ENCODE measurements around the gene FCHO1.
"Not testable (repeated sequence)": the region's sequence is repeated elsewhere in the genome, so short reads cannot be mapped to it uniquely, and the experiment has no call there.

Gene FCHO1

GRCh38 chr19:17795495-17795856 lies 44.2 kb downstream of the FCHO1 start:
- no peak for DNase-seq (ENCODE audit: low read depth in 2 of 2)

GRCh38 chr19:17796013-17796837 lies 44.9 kb downstream of the FCHO1 start:
- DNase-seq (ENCODE audit: low read depth in 2 of 2), result no peak

- no peak for DNase-seq (ENCODE audit: low read depth in 2 of 2)
Observed at GRCh38 chr19:17796838-17797423, 45.7 kb downstream of the FCHO1 start.

DNA sequence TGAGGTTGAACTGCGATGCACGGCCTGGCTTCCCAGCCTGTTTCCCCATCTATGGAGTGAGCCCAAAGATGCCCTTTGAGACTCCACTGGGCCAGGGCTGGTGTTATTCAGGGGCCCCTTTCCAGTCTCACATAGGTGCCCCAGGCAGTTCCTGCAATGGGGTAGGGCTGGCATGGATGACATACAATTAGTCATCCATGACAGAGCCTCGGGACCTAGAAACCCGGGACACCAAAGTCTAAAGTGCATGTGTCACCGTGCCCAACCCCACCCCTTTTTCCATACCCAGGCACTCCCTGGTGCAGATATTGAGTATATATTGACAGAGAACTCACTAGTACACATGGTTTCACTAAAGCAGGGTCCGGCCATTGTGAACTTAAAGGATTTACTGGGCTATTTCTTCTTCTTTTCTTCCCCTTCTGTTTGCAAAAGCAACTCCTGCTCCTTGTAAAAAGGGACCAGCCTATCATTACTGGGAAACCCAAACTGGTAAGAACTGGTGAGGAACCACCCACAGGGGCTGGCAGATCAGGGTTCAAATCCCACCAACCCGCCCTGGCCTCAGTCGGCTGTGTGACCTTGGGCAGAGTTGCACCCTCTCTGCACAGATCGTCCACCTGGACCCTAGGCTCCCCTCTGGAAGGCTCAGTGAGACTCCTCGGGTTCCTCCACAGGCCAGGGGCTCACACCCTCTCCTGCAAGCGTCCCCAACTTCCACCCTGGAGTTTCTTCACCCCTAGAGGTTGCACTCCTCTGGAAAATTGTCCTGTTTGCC lies 46.3 kb downstream of the FCHO1 start:
- no peak for DNase-seq (ENCODE audit: low read depth in 2 of 2)

- DNase-seq (ENCODE audit: low read depth in 2 of 2), result not testable (repeated sequence)
Observed at GRCh38 chr19:17798599-17798998, 47.3 kb downstream of the FCHO1 start.

GRCh38 chr19:17802137-17802858 lies 51.0 kb downstream of the FCHO1 start:
- DNase-seq (ENCODE audit: low read depth in 2 of 2), result no peak

- DNase-seq (ENCODE audit: low read depth in 2 of 2), result no peak
Observed at GRCh38 chr19:17803264-17803896, 52.1 kb downstream of the FCHO1 start.

- no peak for DNase-seq (ENCODE audit: low read depth in 2 of 2)
Observed at GRCh38 chr19:17805427-17805826, 54.1 kb downstream of the FCHO1 start.

GRCh38 chr19:17806945-17807344 lies 55.7 kb downstream of the FCHO1 start:
- DNase-seq (ENCODE audit: low read depth in 2 of 2), result no peak

GRCh38 chr19:17807731-17808316 lies 56.5 kb downstream of the FCHO1 start:
- no peak for DNase-seq (ENCODE audit: low read depth in 2 of 2)

- DNase-seq (ENCODE audit: low read depth in 2 of 2), result no peak
Observed at GRCh38 chr19:17811103-17811502, 59.8 kb downstream of the FCHO1 start.

DNA sequence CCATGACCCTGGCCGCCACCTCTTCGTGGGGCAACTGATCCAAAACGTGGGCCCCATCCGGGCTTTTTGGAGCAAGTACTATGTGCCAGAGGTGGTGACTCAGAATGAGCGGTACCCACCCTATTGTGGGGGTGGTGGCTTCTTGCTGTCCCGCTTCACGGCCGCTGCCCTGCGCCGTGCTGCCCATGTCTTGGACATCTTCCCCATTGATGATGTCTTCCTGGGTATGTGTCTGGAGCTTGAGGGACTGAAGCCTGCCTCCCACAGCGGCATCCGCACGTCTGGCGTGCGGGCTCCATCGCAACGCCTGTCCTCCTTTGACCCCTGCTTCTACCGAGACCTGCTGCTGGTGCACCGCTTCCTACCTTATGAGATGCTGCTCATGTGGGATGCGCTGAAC lies 60.4 kb downstream of the FCHO1 start:
- DNase-seq (ENCODE audit: low read depth in 2 of 2), result no peak

- no peak for DNase-seq (ENCODE audit: low read depth in 2 of 2)
Observed at GRCh38 chr19:17812099-17812498, 60.8 kb downstream of the FCHO1 start.

DNA sequence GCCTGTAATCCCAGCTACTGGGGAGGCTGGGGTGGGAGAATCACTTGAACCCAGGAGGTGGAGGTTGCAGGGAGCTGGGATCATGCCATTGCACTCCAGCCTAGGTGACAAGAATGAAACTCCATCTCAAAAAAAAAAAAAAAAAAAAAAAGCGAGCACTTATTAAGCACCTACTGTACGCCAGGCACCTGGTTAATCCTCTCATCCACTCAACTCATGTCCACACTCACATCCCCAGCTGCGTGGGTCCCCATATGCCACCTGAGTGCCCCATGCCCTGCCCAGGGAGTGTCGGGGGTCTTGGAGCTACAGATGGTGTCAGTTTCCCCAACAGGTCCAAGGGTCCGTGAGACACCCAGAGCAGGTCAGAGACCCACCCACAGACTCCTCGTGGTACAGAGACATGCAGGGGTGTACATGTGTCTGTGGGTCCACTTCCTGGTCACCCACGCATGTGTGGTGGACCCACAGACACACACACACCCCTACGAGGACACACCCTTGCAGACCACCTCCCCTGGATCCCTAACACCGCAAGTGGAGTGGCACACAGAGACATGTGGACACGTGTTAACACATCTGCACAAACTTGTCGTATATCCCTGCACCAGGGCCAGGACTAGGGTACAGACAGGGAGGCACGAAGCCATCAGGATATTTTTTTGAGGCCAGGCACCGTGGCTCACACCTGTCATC lies 66.5 kb downstream of the FCHO1 start:
- DNase-seq (ENCODE audit: low read depth in 2 of 2), result no peak

GRCh38 chr19:17821190-17821589 lies 69.9 kb downstream of the FCHO1 start, which contains the start of gene INSL3:
Gene INSL3, minus strand, starts transcription at chr19:17821519. Its CDS starts 13 bp downstream, at chr19:17821506.
- no peak for DNase-seq (ENCODE audit: low read depth in 2 of 2)

DNA sequence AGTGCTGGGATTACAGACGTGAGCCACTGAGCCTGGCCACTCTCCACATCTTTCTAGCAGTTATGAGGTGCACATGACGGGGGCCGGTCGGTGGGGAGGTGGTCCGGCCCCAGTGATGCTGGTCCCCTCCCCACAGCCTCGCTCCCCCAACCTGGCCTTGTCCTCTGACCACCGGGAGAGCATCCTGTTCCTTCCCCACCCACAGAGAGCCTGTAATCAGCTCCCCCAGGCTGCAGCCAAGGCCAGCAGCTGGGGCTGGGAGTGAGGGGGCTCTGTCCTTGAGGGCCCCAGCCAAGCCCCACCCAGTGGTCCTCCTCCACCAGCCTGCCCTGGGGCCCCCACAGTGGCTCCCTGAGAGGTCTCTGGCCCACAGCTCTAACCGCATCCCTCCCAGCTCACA lies 73.1 kb downstream of the FCHO1 start:
- DNase-seq (ENCODE audit: low read depth in 2 of 2), result no peak

DNA sequence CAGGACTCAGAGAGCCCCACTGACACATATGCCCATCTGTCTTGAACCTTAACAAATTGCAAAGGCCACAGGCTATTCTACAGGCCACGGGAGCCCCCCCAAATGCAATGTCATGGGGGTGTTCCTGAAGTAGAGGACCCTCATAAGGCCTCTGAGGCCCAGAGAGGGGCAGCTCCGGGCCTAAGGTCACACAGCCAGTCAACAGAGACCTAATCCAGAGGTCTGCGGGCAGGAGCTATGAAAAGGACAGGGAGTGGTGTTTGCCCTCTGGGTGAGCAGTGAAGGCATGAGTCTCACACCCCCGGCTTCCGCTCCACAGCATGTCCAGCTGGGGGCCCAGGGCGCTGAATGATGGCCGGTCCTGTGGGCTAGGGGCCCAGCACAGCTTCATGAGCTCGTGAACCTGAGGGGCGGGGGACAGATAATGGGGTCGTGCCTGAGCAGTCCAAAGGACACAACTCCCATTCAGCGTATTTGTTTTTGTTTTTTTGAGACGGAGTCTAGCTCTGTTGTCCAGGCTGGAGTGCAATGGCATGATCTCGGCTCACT lies 75.3 kb downstream of the FCHO1 start:
- no peak for DNase-seq (ENCODE audit: low read depth in 2 of 2)

GRCh38 chr19:17829855-17830566 lies 78.7 kb downstream of the FCHO1 start:
- no peak for DNase-seq (ENCODE audit: low read depth in 2 of 2)

All from stimulated activated CD4-positive, alpha-beta T cell treated with anti-CD3 and anti-CD28 coated beads, Interleukin-1b, Interleukin-23, amount 100 ng/mL, for 4 hours (primary cell).